Stimulated activated CD8-positive, alpha-beta memory T cell treated with anti-CD3 and anti-CD28 coated beads, Interleukin-12 subunit alpha, Interleukin-12 subunit beta, amount 100 ng/mL, for 1 hour (primary cell): ENCODE data around the gene PRAC2.

ENCODE experiments used
- DNase-seq: peaks from one replicate; pipeline ENCODE4 v3.0.0-alpha.2; 2020; ENCODE audit warnings: low read depth

Gene PRAC2

DNA sequence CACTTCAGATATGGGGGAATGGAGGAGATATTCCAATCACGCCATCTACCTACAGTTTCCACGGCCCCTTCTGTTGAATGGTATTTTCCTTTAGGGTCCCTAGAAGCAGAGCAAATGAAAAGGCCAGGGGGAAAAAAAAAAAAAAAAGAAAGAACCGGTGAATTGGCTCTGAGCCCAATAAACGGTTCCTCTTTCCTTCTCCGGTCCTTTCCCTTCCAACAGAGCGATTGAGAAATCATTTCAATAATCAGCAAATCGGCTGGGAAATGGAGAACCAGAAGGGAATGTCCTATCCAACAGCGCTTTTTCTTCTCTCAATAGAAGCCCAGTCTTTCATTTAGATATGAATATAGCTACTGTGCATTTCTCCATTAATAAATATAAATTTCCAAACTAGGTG, 32.4 kb downstream of the PRAC2 start:
- DNase-seq = no peak

- DNase-seq = no peak
These were observed 33.9 kb downstream of the PRAC2 start for GRCh38 chr17:48756830-48757251.

DNA sequence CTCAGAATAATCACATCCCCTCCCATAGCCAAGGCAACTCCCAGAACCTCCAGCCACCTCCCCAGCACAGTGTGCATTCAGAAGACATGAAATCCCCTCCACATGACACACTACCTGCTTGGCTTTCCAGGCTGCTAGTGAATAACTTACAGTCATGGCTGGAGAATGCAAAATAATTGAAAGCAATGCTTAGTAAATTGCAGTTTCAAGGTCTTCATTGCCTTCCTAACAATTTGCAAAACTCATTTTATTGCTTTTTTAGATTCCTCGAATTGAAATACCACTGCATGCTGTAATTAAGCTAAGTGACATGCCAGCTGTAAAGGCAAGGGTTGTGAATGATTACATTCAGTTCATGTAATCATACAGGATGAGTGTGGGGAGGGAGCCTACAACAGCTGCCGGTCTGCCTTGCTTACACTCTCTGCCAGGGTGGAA, 34.6 kb downstream of the PRAC2 start:
- no peak for DNase-seq

GRCh38 chr17:48759288-48759687, 36.3 kb downstream of the PRAC2 start:
- DNase-seq = no peak

- no peak for DNase-seq
These were observed 37.4 kb downstream of the PRAC2 start for GRCh38 chr17:48760411-48760810.

DNA sequence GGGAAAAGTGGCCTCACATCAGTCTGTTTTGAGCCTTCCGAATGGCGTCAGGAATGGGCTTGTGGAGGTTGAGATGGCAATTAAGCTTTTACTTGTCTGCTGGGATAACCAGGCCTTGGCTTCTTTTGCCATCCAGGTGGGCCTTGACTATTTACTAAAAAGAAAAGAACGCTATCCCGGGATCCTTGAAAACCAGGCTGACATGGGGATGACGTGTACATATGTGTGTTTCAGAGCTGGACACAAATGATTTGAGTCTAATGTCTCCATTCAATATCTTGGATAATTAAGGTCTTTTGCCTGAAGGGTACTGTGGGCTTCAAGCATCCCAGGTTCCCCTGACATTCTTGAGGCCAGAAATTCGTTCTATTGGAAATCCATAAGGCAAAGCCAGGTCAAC, 38.1 kb downstream of the PRAC2 start:
- DNase-seq = no peak

DNA sequence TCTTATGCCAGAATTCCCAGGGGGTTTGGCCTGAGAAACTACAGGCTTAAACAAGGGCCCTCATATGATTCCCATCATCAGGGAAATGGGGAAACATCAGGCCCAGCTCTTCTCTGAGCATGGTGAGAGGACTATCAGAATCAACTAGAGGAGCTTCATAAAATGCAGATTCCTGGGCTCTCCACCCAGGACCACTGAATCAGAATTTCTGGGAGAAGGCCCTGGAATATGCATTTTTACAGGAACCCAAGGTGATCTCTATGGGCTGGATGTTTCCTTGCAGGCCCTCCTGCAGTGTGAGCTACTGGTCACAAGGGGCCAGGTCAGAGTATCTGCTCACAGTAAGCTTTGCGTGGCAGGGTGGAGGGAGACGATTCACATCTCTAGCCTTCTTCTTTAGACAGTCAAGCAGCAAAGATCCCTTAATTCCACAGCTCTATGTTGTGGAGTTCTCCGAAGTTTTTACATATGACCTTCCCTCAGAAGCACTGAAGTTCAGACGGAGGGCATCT, 44.3 kb downstream of the PRAC2 start:
- DNase-seq = no peak

DNA sequence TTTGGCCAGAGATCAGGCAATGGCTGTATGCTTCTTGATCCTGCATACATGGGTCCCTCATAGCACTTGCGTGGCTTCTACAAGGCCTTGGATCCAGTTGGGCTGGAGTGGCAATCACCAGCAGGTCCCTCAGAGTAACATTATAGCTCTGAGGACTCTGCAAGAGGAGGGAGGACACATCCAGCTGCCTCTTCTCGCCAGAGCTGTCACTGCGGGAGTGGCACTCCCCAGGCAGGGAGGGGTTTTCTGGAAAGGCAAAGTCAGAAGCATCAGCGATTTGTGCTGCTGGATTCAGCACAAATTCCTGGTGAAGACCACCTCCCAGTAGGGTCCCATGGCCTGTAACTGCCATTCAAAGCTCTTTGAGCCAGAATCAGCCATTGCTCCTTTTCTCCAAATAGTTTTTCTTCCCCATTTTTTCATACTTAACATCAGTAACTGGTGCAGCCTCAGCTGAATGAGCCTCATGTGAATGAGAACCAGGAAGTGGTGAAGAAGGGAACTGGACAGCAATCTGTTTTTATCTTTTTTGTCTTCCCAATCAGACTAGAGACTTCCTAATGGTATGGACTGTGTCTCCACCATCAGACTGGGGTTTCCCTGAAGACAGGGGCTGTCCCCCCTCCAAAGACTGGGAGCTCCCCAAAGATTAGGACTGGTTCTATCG, 46.2 kb downstream of the PRAC2 start:
- no peak for DNase-seq

DNA sequence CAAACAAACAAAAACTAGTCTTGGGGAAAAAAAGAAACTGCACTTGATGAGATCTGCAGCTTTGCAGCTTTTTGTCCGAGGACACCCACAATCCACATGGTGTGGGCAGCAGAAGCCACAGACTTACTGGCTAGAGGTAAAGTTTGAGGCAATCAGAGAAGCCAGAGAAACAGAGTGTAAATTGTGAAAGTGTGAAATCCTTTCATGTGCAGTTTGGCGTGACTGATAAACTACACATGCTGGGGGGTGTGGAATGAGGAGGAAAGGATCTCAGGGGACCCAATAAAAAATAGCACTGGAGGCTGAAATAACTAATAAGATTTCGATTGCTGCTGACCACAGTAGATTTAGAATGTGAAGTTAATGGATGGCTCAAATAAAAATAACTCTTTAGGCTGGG, 48.0 kb downstream of the PRAC2 start:
- no peak for DNase-seq

GRCh38 chr17:48773245-48773644, 50.3 kb downstream of the PRAC2 start:
- no peak for DNase-seq
